SK-N-SH (cell line): ENCODE results near the gene AGAP1. TPM values are rescaled to one million over a fixed set of nuclear protein-coding genes. Genes with fewer than 3 reads are reported as not detected.

Source experiments
- CTCF ChIA-PET: fragments of 300-600, 350-600 bp; formaldehyde crosslinking; extraction: SDS; loops from one replicate; lab custom pipeline; 2021; lab: Yijun Ruan, JAX
- POLR2A ChIA-PET: fragments of 350-600 bp; sonication (Branson Sonifier 250); formaldehyde crosslinking; extraction: SDS; loops from one replicate; lab custom pipeline; 2020; ENCODE audit warnings: antibody characterized with exemption, inconsistent platforms; lab: Yijun Ruan, JAX
- DNase-seq: peaks from one replicate; pipeline ENCODE4 v3.0.0; 2012
- H2AFZ ChIP-seq: fragments of 200-600 bp; sonication (generic); 2 replicates; pipeline ENCODE4 v1.8.1; 2016; ENCODE audit warnings: antibody characterized with exemption, mild to moderate bottlenecking, low read depth
- H3F3A ChIP-seq: fragments of 200-600 bp; sonication (generic); replicated peaks from 2 replicates; pipeline ENCODE3; 2016; ENCODE audit warnings: antibody characterized with exemption, mild to moderate bottlenecking; ENCODE audit not compliant: insufficient read depth
- H3K27ac ChIP-seq, 2 experiments: fragments of 200-500 bp in 1 of 2; fragments of 200-600 bp in 1 of 2; sonication (Bioruptor generic) in 1 of 2; sonication (generic), shearing (Covaris generic) in 1 of 2; 2 replicates each; pipeline versions ENCODE4 v1.5.1 to v1.6.1; 2014 to 2016; ENCODE audit warnings: low read depth in 2 of 2, inconsistent platforms in 1 of 2, low read length in 1 of 2, mild to moderate bottlenecking in 1 of 2, mixed read lengths in 1 of 2
- H3K27me3 ChIP-seq: fragments of 200-600 bp; sonication (generic), shearing (Covaris generic); 2 replicates; pipeline ENCODE4 v1.6.1; 2016; ENCODE audit warnings: mixed run types; ENCODE audit not compliant: insufficient read depth
- H3K36me3 ChIP-seq, 2 experiments: fragments of 200-500 bp in 1 of 2; fragments of 200-600 bp in 1 of 2; sonication (Bioruptor generic) in 1 of 2; sonication (generic) in 1 of 2; replicated peaks in 1 of 2; 2 replicates each; pipeline versions ENCODE3 to v1.5.1; 2014 to 2016; ENCODE audit warnings: low read length in 1 of 2, mild to moderate bottlenecking in 1 of 2; ENCODE audit not compliant: insufficient read depth in 2 of 2, control insufficient read depth in 1 of 2
- H3K4me1 ChIP-seq, 2 experiments: fragments of 200-500 bp in 1 of 2; fragments of 200-600 bp in 1 of 2; sonication (Bioruptor generic) in 1 of 2; sonication (generic), shearing (Covaris generic) in 1 of 2; 2 replicates each; pipeline versions ENCODE4 v1.5.1 to v1.6.1; 2014 to 2016; ENCODE audit warnings: low read depth in 1 of 2, low read length in 1 of 2, mixed run types in 1 of 2; ENCODE audit not compliant: insufficient read depth in 2 of 2, control insufficient read depth in 1 of 2
- H3K4me2 ChIP-seq: fragments of 200-600 bp; sonication (generic), shearing (Covaris generic); 2 replicates; pipeline ENCODE4 v1.6.1; 2017; ENCODE audit warnings: mixed run types
- H3K4me3 ChIP-seq, 2 experiments: fragments of 200-500 bp in 1 of 2; fragments of 200-600 bp in 1 of 2; sonication (Bioruptor generic) in 1 of 2; sonication (generic), shearing (Covaris generic) in 1 of 2; 2 replicates each; pipeline versions ENCODE4 v1.5.1 to v1.8.1; 2014 to 2016; ENCODE audit warnings: low read depth in 2 of 2, inconsistent platforms in 1 of 2, low read length in 1 of 2, mild to moderate bottlenecking in 1 of 2, mixed read lengths in 1 of 2, moderate library complexity in 1 of 2
- H3K79me2 ChIP-seq: fragments of 200-600 bp; sonication (generic); 2 replicates; pipeline ENCODE4 v1.8.1; 2017; ENCODE audit warnings: mild to moderate bottlenecking; ENCODE audit not compliant: insufficient read depth
- H3K9ac ChIP-seq: fragments of 200-600 bp; sonication (generic); 2 replicates; pipeline ENCODE4 v1.6.1; 2017; ENCODE audit warnings: mixed run types
- H3K9me2 ChIP-seq: fragments of 200-600 bp; sonication (generic); 2 replicates; pipeline ENCODE4 v1.6.1; 2017; ENCODE audit warnings: mixed run types
- H3K9me3 ChIP-seq: fragments of 200-600 bp; sonication (generic); 2 replicates; pipeline ENCODE4 v1.6.1; 2017; ENCODE audit warnings: mixed run types, mild to moderate bottlenecking, moderate library complexity
- H4K20me1 ChIP-seq: fragments of 200-600 bp; sonication (generic); 2 replicates; pipeline ENCODE4 v1.6.1; 2017; ENCODE audit warnings: mild to moderate bottlenecking, mixed run types; ENCODE audit not compliant: insufficient read depth
- CHD2 ChIP-seq: fragments of 150-350 bp; IDR thresholded peaks from 2 replicates; pipeline ENCODE4 v1.6.1; 2018; ENCODE audit warnings: low read length; ENCODE audit not compliant: partially characterized antibody
- CTCF ChIP-seq: fragments of 200-600 bp; sonication (generic); IDR thresholded peaks from 2 replicates; pipeline ENCODE4 v1.6.1; 2017; ENCODE audit warnings: antibody characterized with exemption, mild to moderate bottlenecking, moderate library complexity
- ELF1 ChIP-seq: IDR thresholded peaks from 2 replicates; pipeline ENCODE4 v1.4.0; 2012
- EZH2phosphoT487 ChIP-seq: fragments of 200-600 bp; sonication (generic); IDR thresholded peaks from 2 replicates; pipeline ENCODE4 v1.6.1; 2017; ENCODE audit warnings: low read depth, mixed run types, mild to moderate bottlenecking, antibody characterized with exemption, moderate library complexity, borderline replicate concordance
- FOSL2 ChIP-seq: IDR thresholded peaks from 2 replicates; pipeline ENCODE4 v1.4.0; 2012; ENCODE audit warnings: low read depth, mild to moderate bottlenecking, moderate library complexity, borderline replicate concordance
- FOXM1 ChIP-seq: IDR thresholded peaks from 2 replicates; pipeline ENCODE4 v1.4.0; 2012; ENCODE audit warnings: low read depth, mild to moderate bottlenecking
- JUND ChIP-seq: IDR thresholded peaks from 2 replicates; pipeline ENCODE4 v1.4.0; 2012
- POLR2AphosphoS5 ChIP-seq: IDR thresholded peaks from 2 replicates; pipeline ENCODE4 v1.6.1; 2012; ENCODE audit warnings: low read depth, low read length
- RAD21 ChIP-seq: IDR thresholded peaks from 2 replicates; pipeline ENCODE4 v1.6.1; 2012; ENCODE audit warnings: mild to moderate bottlenecking, low read length
- RCOR1 ChIP-seq: fragments of 150-350 bp; IDR thresholded peaks from 2 replicates; pipeline ENCODE4 v1.6.1; 2017; ENCODE audit warnings: antibody characterized with exemption, low read length
- RFX5 ChIP-seq: IDR thresholded peaks from 2 replicates; pipeline ENCODE4 v1.6.1; 2012; ENCODE audit warnings: mild to moderate bottlenecking, improper control_type of control experiment, low read length
- RXRA ChIP-seq: IDR thresholded peaks from 2 replicates; pipeline ENCODE4 v1.4.0; 2012; ENCODE audit warnings: low read depth, mild to moderate bottlenecking, borderline replicate concordance
- SMC3 ChIP-seq: IDR thresholded peaks from 2 replicates; pipeline ENCODE4 v1.6.1; 2012; ENCODE audit warnings: low read depth, low read length, improper control_type of control experiment
- TAF1 ChIP-seq: IDR thresholded peaks from 2 replicates; pipeline ENCODE4 v1.6.1; 2012; ENCODE audit warnings: low read depth, mild to moderate bottlenecking, low read length, moderate library complexity, borderline replicate concordance
- TCF12 ChIP-seq: IDR thresholded peaks from 2 replicates; pipeline ENCODE4 v1.4.0; 2012
- YY1 ChIP-seq: IDR thresholded peaks from 2 replicates; pipeline ENCODE4 v1.4.0; 2012; ENCODE audit warnings: low read depth, mild to moderate bottlenecking
- ZBTB33 ChIP-seq: IDR thresholded peaks from 2 replicates; pipeline ENCODE4 v1.4.0; 2012; ENCODE audit warnings: low read depth, borderline replicate concordance
- WGBS: methylation state at CpG from one replicate; pipeline ENCODE4 v1.1.6; 2017; ENCODE audit warnings: low lambda C conversion rate; 5-methylcytosine and 5-hydroxymethylcytosine counted together
- polyA plus RNA-seq, 3 experiments: library from polyadenylated mRNA; depleted of rRNA; stranded (reverse); fragments of >200 nt; gene quantifications; 2 replicates each; pipeline ENCODE4 v1.2.3, GENCODE V29; 2012
- TF ChIP-seq, protein P1 (sequence below): IDR thresholded peaks from 2 replicates; pipeline ENCODE4 v1.4.0; 2012; ENCODE audit warnings: low read depth, borderline replicate concordance
- TF ChIP-seq, protein P2 (sequence below): fragments of 150-350 bp; IDR thresholded peaks from 2 replicates; pipeline ENCODE4 v1.6.1; 2017; ENCODE audit warnings: antibody characterized with exemption, low read length, low read depth, borderline replicate concordance

AGAP1 gene
- polyA plus RNA-seq, 1 of the 3 experiments (the other 2 are of a cell fraction): 8.8 TPM

DNA sequence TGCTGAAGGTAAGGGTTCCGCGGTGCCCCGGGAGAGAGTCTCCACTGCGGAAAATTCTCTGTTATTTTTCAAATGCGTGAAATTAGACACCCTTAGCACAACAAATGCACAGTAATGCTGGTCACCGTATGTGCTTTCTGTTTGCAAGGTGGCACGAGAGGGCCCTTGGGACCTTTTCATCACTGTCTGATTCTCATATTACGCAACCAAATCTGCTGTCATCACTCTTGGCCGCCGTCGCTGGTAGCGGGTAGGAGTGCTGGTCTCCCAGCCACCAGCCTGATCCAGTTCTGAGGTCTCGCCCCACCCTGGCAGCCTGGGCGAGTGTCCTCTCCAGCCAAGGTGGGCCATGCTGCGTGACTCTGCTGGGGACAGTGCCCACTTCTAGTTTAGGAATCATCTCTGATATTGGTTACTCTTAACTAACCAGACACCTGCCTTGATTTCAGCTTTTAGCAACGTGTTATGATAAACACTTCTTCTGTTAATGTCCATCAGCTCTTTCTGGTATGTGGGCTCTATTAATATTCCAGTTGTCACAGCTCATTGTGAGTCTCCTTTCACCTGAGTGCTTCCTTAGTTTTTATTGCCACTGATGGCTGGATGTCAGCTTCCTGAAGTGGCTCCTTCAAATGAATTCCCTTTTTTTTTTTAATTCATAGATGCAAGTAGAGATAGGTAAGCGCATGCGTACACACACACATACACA is 474.9 kb downstream of the AGAP1 start:
- POLR2A ChIA-PET: no interaction called here
- 98% methylated on average over 18 of the region's 18 CpGs for WGBS

GRCh38 chr2:235970204-235971040 is 476.6 kb downstream of the AGAP1 start:
- no peak overlapping the region for H3K4me2 ChIP-seq
- H3K4me3 ChIP-seq: no peak overlapping the region
- CTCF ChIA-PET: no interaction called here
- WGBS: 94% methylated on average over 22 of the region's 23 CpGs
- H3K9me2 ChIP-seq: no peaks in the 10 kb centered on the region
- DNase-seq: no peak
- POLR2A ChIA-PET: no interaction called here
- no peak overlapping the region for H3K27ac ChIP-seq
- peaks cover 0 to 14% of the 10 kb centered on the region in 2 experiments for H3K36me3 ChIP-seq
- no peaks in the 10 kb centered on the region for H3K4me1 ChIP-seq
- no peaks in the 10 kb centered on the region for H3K27me3 ChIP-seq
- no peaks in the 10 kb centered on the region for H3K9me3 ChIP-seq
- no peaks in the 10 kb centered on the region for H3K79me2 ChIP-seq
- no peaks in the 10 kb centered on the region for H3F3A ChIP-seq
- TF ChIP-seq ELF1: no peak
- no peak for TF ChIP-seq TCF12
- no peak for TF ChIP-seq RXRA
- TF ChIP-seq CTCF: no peak
- TF ChIP-seq ZBTB33: no peak
- TF ChIP-seq RAD21: no peak
- TF ChIP-seq SMC3: no peak
- no peak for TF ChIP-seq RFX5
- TF ChIP-seq YY1: no peak
- TF ChIP-seq EZH2phosphoT487: no peak
- TF ChIP-seq, protein P1, sequence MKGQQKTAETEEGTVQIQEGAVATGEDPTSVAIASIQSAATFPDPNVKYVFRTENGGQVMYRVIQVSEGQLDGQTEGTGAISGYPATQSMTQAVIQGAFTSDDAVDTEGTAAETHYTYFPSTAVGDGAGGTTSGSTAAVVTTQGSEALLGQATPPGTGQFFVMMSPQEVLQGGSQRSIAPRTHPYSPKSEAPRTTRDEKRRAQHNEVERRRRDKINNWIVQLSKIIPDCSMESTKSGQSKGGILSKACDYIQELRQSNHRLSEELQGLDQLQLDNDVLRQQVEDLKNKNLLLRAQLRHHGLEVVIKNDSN: no peak
- no peak for TF ChIP-seq POLR2AphosphoS5
- TF ChIP-seq JUND: no peak
- no peak for TF ChIP-seq RCOR1
- no peak for TF ChIP-seq FOSL2
- TF ChIP-seq FOXM1: no peak
- TF ChIP-seq, protein P2, sequence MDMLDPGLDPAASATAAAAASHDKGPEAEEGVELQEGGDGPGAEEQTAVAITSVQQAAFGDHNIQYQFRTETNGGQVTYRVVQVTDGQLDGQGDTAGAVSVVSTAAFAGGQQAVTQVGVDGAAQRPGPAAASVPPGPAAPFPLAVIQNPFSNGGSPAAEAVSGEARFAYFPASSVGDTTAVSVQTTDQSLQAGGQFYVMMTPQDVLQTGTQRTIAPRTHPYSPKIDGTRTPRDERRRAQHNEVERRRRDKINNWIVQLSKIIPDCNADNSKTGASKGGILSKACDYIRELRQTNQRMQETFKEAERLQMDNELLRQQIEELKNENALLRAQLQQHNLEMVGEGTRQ: no peak
- TF ChIP-seq CHD2: no peak
- TF ChIP-seq TAF1: no peak
- H2AFZ ChIP-seq: no peak overlapping the region
- no peak overlapping the region for H3K9ac ChIP-seq
- no peaks in the 10 kb centered on the region for H4K20me1 ChIP-seq

More for the DNA sequence above, 474.9 kb downstream of the AGAP1 start:
- peaks cover 0 to 10% of the 10 kb centered on the region in 2 experiments for H3K36me3 ChIP-seq
- CTCF ChIA-PET: interaction anchor here (0.6 kb wide), 1 partner anchor 68 kb away, joined by 4 read pairs; no protein-coding TSS in a partner anchor
- H3K9me2 ChIP-seq: no peaks in the 10 kb centered on the region
- no peaks in the 10 kb centered on the region for H3K9me3 ChIP-seq
- no peak overlapping the region for H3K27ac ChIP-seq
- no peaks in the 10 kb centered on the region for H3K27me3 ChIP-seq
- DNase-seq: no peak
- H2AFZ ChIP-seq: no peak overlapping the region
- no peaks in the 10 kb centered on the region for H3K79me2 ChIP-seq
- no peaks in the 10 kb centered on the region for H4K20me1 ChIP-seq
- peaks cover 0 to 2% of the 10 kb centered on the region in 2 experiments; a peak in 1 of 4 replicates for H3K4me1 ChIP-seq
- no peak overlapping the region for H3K4me2 ChIP-seq
- H3K9ac ChIP-seq: no peak overlapping the region
- no peaks in the 10 kb centered on the region for H3F3A ChIP-seq
- TF ChIP-seq ELF1 (no peak), TAF1 (no peak)
- H3K4me3 ChIP-seq: no peak overlapping the region
